ENCODE data around the gene TBC1D16.

The TBC1D16 gene

DNA sequence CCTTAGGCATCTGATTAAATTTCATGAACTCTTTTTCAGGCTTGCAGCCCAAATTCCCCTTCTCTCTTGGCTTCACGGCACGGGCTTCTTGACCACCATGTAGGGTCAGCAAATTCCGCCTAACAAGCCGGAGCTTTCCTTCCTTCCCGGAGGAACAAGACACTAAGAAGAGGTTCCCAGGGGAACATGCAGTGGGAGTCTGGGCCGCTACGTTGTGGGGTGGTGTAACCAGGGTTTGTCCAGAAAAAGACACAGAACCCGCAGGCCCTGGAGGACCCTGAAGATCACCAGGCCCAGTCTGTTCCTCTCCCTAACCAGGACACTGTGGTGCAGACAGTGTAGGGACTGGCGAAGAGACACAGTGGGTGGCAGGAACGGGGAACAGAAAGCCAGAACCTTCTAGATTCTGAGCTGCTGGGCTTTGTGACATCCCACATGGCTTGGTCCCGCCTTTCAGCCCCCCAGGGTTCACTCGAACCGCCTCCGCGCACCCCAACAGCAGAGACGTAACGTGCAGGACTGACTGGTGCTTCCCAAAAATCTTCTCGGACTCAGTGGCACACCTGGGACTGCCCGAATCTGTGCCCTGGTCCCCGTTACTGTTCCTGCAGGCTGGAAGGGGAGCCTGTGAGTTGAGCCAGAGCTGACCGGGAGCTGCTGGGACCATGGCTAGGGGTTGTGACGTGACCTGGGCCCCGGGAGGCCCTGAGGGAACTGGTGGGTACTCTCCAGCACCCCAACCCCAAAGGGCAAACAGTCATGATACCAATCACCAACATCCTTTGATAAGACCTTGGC, 55.2 kb downstream of the TBC1D16 start:
- no peak overlapping the region for H3K4me3 ChIP-seq (ENCODE audit: low read depth, low read length)
- TF ChIP-seq, protein P1, sequence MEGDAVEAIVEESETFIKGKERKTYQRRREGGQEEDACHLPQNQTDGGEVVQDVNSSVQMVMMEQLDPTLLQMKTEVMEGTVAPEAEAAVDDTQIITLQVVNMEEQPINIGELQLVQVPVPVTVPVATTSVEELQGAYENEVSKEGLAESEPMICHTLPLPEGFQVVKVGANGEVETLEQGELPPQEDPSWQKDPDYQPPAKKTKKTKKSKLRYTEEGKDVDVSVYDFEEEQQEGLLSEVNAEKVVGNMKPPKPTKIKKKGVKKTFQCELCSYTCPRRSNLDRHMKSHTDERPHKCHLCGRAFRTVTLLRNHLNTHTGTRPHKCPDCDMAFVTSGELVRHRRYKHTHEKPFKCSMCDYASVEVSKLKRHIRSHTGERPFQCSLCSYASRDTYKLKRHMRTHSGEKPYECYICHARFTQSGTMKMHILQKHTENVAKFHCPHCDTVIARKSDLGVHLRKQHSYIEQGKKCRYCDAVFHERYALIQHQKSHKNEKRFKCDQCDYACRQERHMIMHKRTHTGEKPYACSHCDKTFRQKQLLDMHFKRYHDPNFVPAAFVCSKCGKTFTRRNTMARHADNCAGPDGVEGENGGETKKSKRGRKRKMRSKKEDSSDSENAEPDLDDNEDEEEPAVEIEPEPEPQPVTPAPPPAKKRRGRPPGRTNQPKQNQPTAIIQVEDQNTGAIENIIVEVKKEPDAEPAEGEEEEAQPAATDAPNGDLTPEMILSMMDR (IDR thresholded peaks at IDR 0.05; ENCODE audit: low read depth, low read length), result no peak

DNA sequence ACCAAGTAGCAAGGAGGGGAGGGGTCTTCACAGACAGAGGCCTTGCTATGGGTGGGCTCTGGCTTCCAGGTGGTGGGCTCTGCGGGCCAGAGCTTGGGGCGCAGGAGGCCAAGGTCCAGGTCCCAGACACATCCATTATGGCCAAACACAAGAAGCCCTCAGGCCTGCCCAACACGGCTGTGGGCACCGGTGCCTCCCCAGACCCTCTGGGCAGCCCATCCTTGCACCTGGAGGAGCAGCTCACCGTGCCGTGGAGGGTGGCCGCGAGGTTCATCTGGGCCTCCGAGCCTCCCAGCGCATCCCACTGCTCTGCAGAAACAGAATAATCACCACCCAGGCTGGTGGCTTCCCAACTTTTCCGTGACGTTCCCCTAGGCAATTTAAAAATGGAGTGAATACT, 55.9 kb downstream of the TBC1D16 start:
- TF ChIP-seq, protein P1 (IDR thresholded peaks at IDR 0.05; ENCODE audit: low read depth, low read length), result no peak

DNA sequence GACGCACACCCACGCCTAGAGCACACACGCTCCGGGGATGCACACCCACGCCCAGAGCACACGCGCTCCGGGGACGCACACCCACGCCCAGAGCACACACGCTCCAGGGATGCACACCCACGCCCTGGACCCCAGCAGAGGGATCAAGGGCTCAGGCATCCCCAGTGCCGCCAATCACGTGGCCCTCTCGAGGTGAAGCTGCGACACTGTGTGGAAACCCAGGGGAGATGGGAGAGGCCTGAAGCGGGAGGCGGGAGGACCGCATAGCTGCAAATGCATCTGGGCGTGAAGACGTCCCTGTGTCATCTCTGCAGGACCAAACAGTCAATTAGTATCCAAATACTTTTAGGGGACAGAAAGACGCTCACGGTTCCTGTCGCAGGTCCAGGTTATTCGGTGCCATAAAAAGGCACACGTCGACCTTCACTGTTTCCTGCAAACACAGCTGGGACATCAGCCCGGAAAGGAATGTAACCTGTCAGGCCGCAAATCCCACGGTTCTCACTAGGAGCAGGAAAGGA, 56.4 kb downstream of the TBC1D16 start:
- TF ChIP-seq, protein P1 (IDR thresholded peaks at IDR 0.05; ENCODE audit: low read depth, low read length), result no peak
- no peak overlapping the region for H3K4me3 ChIP-seq (ENCODE audit: low read depth, low read length)

More for the DNA sequence above, 55.9 kb downstream of the TBC1D16 start:
- no peak overlapping the region for H3K4me3 ChIP-seq (ENCODE audit: low read depth, low read length)

DNA sequence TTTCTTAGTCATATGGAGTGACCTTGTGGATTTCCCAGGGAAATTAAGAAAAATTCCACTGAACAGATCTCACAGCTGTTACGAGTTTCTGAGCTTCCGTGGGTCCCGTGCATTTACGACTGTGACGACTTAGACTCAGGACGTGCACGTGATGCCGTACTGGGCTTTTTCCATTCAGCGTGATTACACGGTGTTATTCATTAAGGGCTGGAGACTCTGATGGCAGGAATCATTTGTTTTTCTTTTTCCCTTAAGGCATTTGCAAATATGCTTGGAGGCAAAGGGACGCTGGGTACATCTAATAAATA, 57.2 kb downstream of the TBC1D16 start:
- TF ChIP-seq, protein P1 (IDR thresholded peaks at IDR 0.05; ENCODE audit: low read depth, low read length), result no peak

DNA sequence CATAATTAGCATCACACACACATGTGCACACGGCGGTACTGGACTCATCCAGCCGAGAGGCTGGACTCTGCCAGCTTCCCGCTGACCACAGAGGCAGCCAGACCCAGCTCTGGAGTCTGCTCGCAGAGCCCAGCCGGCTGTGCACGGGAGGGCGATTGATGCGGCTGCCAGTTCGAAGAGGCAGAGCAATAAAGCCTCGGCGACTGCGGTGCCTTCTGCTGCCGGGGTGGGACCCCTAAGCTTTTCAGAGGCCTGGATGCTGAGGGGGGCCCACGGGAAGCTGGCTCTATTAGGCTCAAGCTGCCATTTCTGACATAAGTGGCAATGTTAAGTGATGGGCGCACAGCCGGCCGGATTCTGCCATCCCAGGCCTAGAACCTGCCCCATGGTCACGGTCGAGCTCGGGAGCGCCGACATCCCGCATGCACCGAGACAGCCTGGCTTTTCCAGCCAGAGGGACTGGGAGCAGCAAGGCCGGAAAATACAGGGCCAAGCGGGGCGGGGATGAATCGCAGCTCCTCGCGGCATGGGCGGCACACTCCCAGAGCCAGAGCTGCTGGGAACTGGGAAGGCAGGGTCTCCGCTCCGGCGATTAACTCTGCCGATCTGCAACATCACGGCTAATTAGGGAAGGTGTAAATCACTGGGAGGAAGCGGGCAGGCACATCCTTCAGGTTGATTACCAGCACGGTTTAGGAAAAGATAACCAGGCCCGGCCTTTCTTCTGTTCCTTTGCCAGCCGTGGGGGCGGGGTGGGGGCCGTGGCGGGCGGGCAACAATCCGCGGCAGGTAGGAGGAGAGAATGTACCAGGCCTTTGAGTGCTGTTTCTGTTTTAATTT, 57.7 kb downstream of the TBC1D16 start:
- no peak overlapping the region for H3K4me3 ChIP-seq (ENCODE audit: low read depth, low read length)
- TF ChIP-seq, protein P1 (IDR thresholded peaks at IDR 0.05; ENCODE audit: low read depth, low read length), result no peak

More for the DNA sequence above, 57.2 kb downstream of the TBC1D16 start:
- no peak overlapping the region for H3K4me3 ChIP-seq (ENCODE audit: low read depth, low read length)

DNA sequence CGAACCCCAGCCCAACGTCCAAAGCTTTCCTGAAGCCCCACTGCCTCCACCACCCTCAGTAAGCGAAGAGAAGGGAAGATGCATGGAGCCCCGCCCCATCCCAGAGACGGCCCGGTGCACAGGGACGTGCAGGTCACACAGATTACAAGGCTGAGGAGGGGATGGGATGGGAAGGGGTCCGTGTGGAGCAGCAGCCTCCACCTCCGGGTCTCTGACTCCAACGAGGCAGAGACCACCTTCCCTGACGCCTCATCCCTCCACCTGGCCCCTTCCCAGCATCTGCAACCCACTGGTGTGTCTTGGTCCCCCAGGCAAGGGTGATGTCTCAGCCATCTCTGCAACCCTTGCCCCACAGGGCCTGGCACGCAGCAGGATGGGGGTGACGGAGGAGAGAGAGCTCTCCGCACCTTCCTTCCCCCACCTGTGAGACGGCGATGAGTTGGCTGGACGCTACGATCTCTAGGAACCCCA, 58.5 kb downstream of the TBC1D16 start:
- TF ChIP-seq, protein P1 (IDR thresholded peaks at IDR 0.05; ENCODE audit: low read depth, low read length), result no peak
- H3K4me3 ChIP-seq (ENCODE audit: low read depth, low read length), result no peak overlapping the region

Data from WI38 (cell line).